DND-41 (cell line): ENCODE results near the gene TRAPPC5.

Source experiments
- ATAC-seq: fragments of 200-7000 bp; cut with Tn5 transposase; 3 replicates; pipeline ENCODE4 v1.9.1; 2021; ENCODE audit warnings: low read depth; ENCODE audit not compliant: insufficient read depth
- DNase-seq: peaks from one replicate; pipeline ENCODE4 v3.0.0-alpha.2; 2020
- H2AFZ ChIP-seq: 2 replicates; pipeline ENCODE4 v1.6.0; 2012; ENCODE audit warnings: low read depth, low read length
- H3K27ac ChIP-seq: 2 replicates; pipeline ENCODE4 v1.5.1; 2012; ENCODE audit warnings: low read length, inconsistent platforms
- H3K27me3 ChIP-seq: fragments of 200-600 bp; sonication (generic); 2 replicates; pipeline ENCODE4 v1.6.0; 2012; ENCODE audit warnings: low read length, mild to moderate bottlenecking, inconsistent platforms; ENCODE audit not compliant: insufficient read depth, poor library complexity
- H3K36me3 ChIP-seq: 2 replicates; pipeline ENCODE4 v1.5.1; 2012; ENCODE audit warnings: low read length, inconsistent platforms; ENCODE audit not compliant: insufficient read depth
- H3K4me1 ChIP-seq: 2 replicates; pipeline ENCODE4 v1.5.1; 2012; ENCODE audit warnings: mild to moderate bottlenecking, low read length; ENCODE audit not compliant: insufficient read depth
- H3K4me2 ChIP-seq: 2 replicates; pipeline ENCODE4 v1.6.0; 2012; ENCODE audit warnings: mild to moderate bottlenecking, moderate library complexity, low read length, inconsistent platforms; ENCODE audit not compliant: insufficient read depth
- H3K4me3 ChIP-seq, 2 experiments: fragments of 200-600 bp in 1 of 2; shearing (Covaris generic) in 1 of 2; 2 replicates each; pipeline ENCODE4 v1.5.1; 2012 to 2016; ENCODE audit warnings: inconsistent platforms in 2 of 2, low read length in 2 of 2, mild to moderate bottlenecking in 2 of 2, low read depth in 1 of 2, moderate library complexity in 1 of 2
- H3K79me2 ChIP-seq: 2 replicates; pipeline ENCODE4 v1.6.0; 2012; ENCODE audit warnings: low read length, inconsistent platforms; ENCODE audit not compliant: insufficient read depth
- H3K9ac ChIP-seq: 2 replicates; pipeline ENCODE4 v1.6.0; 2012; ENCODE audit warnings: low read depth, mild to moderate bottlenecking, inconsistent platforms, low read length, moderate library complexity
- H3K9me3 ChIP-seq: 2 replicates; pipeline ENCODE4 v1.5.1; 2012; ENCODE audit warnings: low read length, moderate library complexity, mild to moderate bottlenecking, inconsistent platforms; ENCODE audit not compliant: insufficient read depth, severe bottlenecking
- H4K20me1 ChIP-seq: 2 replicates; pipeline ENCODE4 v1.6.0; 2012; ENCODE audit warnings: low read length; ENCODE audit not compliant: insufficient read depth
- CTCF ChIP-seq: IDR thresholded peaks from 2 replicates; pipeline ENCODE4 v1.5.1; 2012; ENCODE audit warnings: borderline replicate concordance, low read length, moderate library complexity, mild to moderate bottlenecking; ENCODE audit not compliant: poor library complexity, severe bottlenecking; ENCODE audit errors: extremely low read depth
- EZH2 ChIP-seq: IDR thresholded peaks from 3 replicates; pipeline ENCODE4 v1.6.1; 2012; ENCODE audit warnings: borderline replicate concordance, low read depth, mild to moderate bottlenecking, moderate library complexity, low read length, inconsistent platforms; ENCODE audit not compliant: severe bottlenecking

TRAPPC5 gene

GRCh38 chr19:7678971-7679751, 1.5 kb upstream of the TRAPPC5 start:
- peaks cover 14% of the 10 kb centered on the region for H4K20me1 ChIP-seq
- H3K4me2 ChIP-seq: no peak overlapping the region
- peaks cover 42% of the 10 kb centered on the region for H3K4me1 ChIP-seq
- H3K36me3 ChIP-seq: peaks cover 22% of the 10 kb centered on the region
- H3K27ac ChIP-seq: peak overlapping the region; percentile 5; the same call in 1 of the 2 replicates
- H3K9me3 ChIP-seq: no peaks in the 10 kb centered on the region
- H3K27me3 ChIP-seq: no peaks in the 10 kb centered on the region
- H3K79me2 ChIP-seq: peaks cover 26% of the 10 kb centered on the region
- ATAC-seq: peak; percentile 38
- peak overlapping the region; percentile 74; the same call in 1 of the 2 replicates for H2AFZ ChIP-seq
- TF ChIP-seq EZH2: no peak
- peak; percentile 62 for TF ChIP-seq CTCF
- no peak overlapping the region for H3K4me3 ChIP-seq
- DNase-seq: peak; percentile 70
- no peak overlapping the region for H3K9ac ChIP-seq

GRCh38 chr19:7679771-7680605, 645 bp upstream of the TRAPPC5 start:
- Histone ChIP-seq H2AFZ (peak overlapping the region; percentile 74), H3K9me3 (no peaks in the 10 kb centered on the region), H3K4me1 (peaks cover 42% of the 10 kb centered on the region), H3K27me3 (no peaks in the 10 kb centered on the region), H4K20me1 (peaks cover 14% of the 10 kb centered on the region), H3K27ac (peak overlapping the region; percentile 49), H3K36me3 (peaks cover 22% of the 10 kb centered on the region), H3K79me2 (peaks cover 26% of the 10 kb centered on the region), H3K9ac (peak overlapping the region; percentile 94), H3K4me2 (peak overlapping the region; percentile 58), H3K4me3 (peak overlapping the region in 1 of 2 experiments; percentile 90; a peak in 2 of 4 replicates)
- ATAC-seq (no peak), DNase-seq (no peak)
- TF ChIP-seq EZH2 (no peak), CTCF (no peak)

- Histone ChIP-seq H3K4me2 (peak overlapping the region; percentile 58), H3K27me3 (no peaks in the 10 kb centered on the region), H4K20me1 (peaks cover 22% of the 10 kb centered on the region), H3K9ac (peak overlapping the region; percentile 94), H3K9me3 (no peaks in the 10 kb centered on the region), H3K27ac (peak overlapping the region; percentile 82), H2AFZ (peak overlapping the region; percentile 88), H3K4me3 (peak overlapping the region; percentile 88 to 90), H3K79me2 (peaks cover 26% of the 10 kb centered on the region), H3K36me3 (peaks cover 22% of the 10 kb centered on the region), H3K4me1 (peaks cover 42% of the 10 kb centered on the region)
- peak; percentile 83 for DNase-seq
- peak; percentile 54 for ATAC-seq
- TF ChIP-seq EZH2 (no peak), CTCF (peak; percentile 65)
Observed at GRCh38 chr19:7681340-7682174, 924 bp downstream of the TRAPPC5 start.
